Measurements from ENCODE around the gene TSPAN17. TPM values are rescaled to one million over a fixed set of nuclear protein-coding genes. Genes with fewer than 3 reads are reported as not detected.

Gene TSPAN17
- total RNA-seq, 4 donors from 2014 or later = 12.1 to 24.1 (median 15.6) TPM

GRCh38 chr5:176704817-176705216 lies 57.5 kb downstream of the TSPAN17 start:
- WGBS, 2 donors = 64 to 75% methylated on average over 12 of the region's 12 CpGs
- DNase-seq (ENCODE audit: low spot score in 2 of 2) = no peak
- H3K4me3 ChIP-seq (ENCODE audit: low read depth, poor library complexity, severe bottlenecking) = no peak overlapping the region
- no peak for TF ChIP-seq CTCF (IDR thresholded peaks at IDR 0.05)
- no peak for TF ChIP-seq POLR2A (IDR thresholded peaks at IDR 0.05)
- intact Hi-C loops (cut with DNase I; ENCODE audit: low total_unique reads) = no loop called here

Small RNA genes lying within 50 kb of the gene (microRNA-seq; reads per million reads assigned to microRNA genes)
- gene MIR4281 (ENCODE audit: borderline number of aligned reads in 1 of 2, borderline replicate concordance in 2 of 2) = 0 reads per million in 2 donors

Other genes starting within 250 kb of the TSPAN17 start
- gene CLTB, start 230.9 kb upstream of the TSPAN17 start, total RNA-seq = 100 to 1,000 TPM; 707 to 959 (median 743) TPM
- gene FAF2, start 199.1 kb upstream of the TSPAN17 start, total RNA-seq = 10 to 100 TPM; 32.6 to 35.8 (median 33.7) TPM
- 10 to 100 TPM; 29.6 to 45.7 (median 33.7) TPM for gene RNF44, start 110.1 kb upstream of the TSPAN17 start, total RNA-seq
- gene CDHR2, start 98.1 kb upstream of the TSPAN17 start, total RNA-seq = under 1 TPM in 3 of 4 donors, not detected in 1; 0.15 to 0.19 (median 0.15) TPM
- gene GPRIN1, start 37.3 kb upstream of the TSPAN17 start, total RNA-seq = 1 to 10 TPM in 3 of 4 donors, under 1 TPM in 1; 0.72 to 1.7 (median 1.5) TPM
- not detected for gene SNCB, start 16.9 kb upstream of the TSPAN17 start, total RNA-seq
- gene EIF4E1B, start 16.8 kb upstream of the TSPAN17 start, total RNA-seq = not detected
- gene UNC5A, start 163.1 kb downstream of the TSPAN17 start, total RNA-seq = under 1 TPM in 3 of 4 donors, not detected in 1; 0.13 to 0.25 (median 0.23) TPM

Measured in lower leg skin (tissue), 4 donors.